ENCODE results near the gene NFYA. TPM values are rescaled to one million over a fixed set of nuclear protein-coding genes. Genes with fewer than 3 reads are reported as not detected.

The NFYA gene
- total RNA-seq, 1 experiment from 2014 or later = 28.7 TPM

GRCh38 chr6:41132254-41132653 is 59.5 kb downstream of the NFYA start:
- Histone ChIP-seq H3K4me3 (replicated peaks in 1 of 2; ENCODE audit: low read depth in 1 of 2, low read length in 2 of 2) (no peak overlapping the region), H2AFZ (ENCODE audit: low read depth, low read length, poor library complexity, severe bottlenecking) (no peak overlapping the region), H4K20me1 (ENCODE audit: insufficient read depth) (no peaks in the 10 kb centered on the region), H3K27me3 (ENCODE audit: insufficient read depth, low read length) (peaks cover 6% of the 10 kb centered on the region; the same call in 1 of the 2 replicates), H3K9me2 (ENCODE audit: insufficient read depth) (no peaks in the 10 kb centered on the region), H3K27ac (ENCODE audit: low read depth, low read length) (no peak overlapping the region), H3K4me2 (ENCODE audit: low read length) (no peak overlapping the region), H3K36me3 (ENCODE audit: control insufficient read depth in 1 of 2, insufficient read depth in 2 of 2, low read length in 2 of 2) (no peaks in the 10 kb centered on the region), H3K4me1 (ENCODE audit: control insufficient read depth in 1 of 2, insufficient read depth in 2 of 2, low read length in 2 of 2) (no peaks in the 10 kb centered on the region), H3K9ac (ENCODE audit: low read length) (no peak overlapping the region), H3K9me3 (ENCODE audit: control insufficient read depth in 1 of 2, insufficient read depth in 1 of 2, low read depth in 1 of 2, low read length in 2 of 2) (no peaks in the 10 kb centered on the region), H3K79me2 (ENCODE audit: insufficient read depth, low read length) (no peaks in the 10 kb centered on the region)
- BruUV-seq (replicated peaks) = no TSS peak
- POLR2A ChIA-PET = no interaction called here
- ATAC-seq (no peak), DNase-seq (ENCODE audit: low read depth, low spot score) (no peak)
- RAD21 ChIA-PET (ENCODE audit: low non-redundant PET in 1 of 2, low total read pairs in 2 of 2, uncharacterized antibody in 2 of 2, unreplicated experiment in 2 of 2) = no interaction called here
- CTCF ChIA-PET = no interaction called here
- TF ChIP-seq ZFX (IDR thresholded peaks at IDR 0.05) (no peak), SP1 (IDR thresholded peaks at IDR 0.05; ENCODE audit: low read depth) (no peak), CTCF (IDR thresholded peaks at IDR 0.05 in 2 of 3, conservative IDR thresholded peaks at IDR 0.05 in 1 of 3; ENCODE audit: borderline replicate concordance in 1 of 3, insufficient read depth in 1 of 3, low read depth in 2 of 3, low read length in 2 of 3) (no peak), JUND (IDR thresholded peaks at IDR 0.05) (no peak), POLR2AphosphoS5 (IDR thresholded peaks at IDR 0.05; ENCODE audit: low read depth, low read length) (no peak), TCF7L2 (IDR thresholded peaks at IDR 0.05; ENCODE audit: borderline replicate concordance, extremely low read depth, insufficient read depth, insufficient read length) (no peak)
- intact Hi-C loops (cut with micrococcal nuclease) = no loop called here

GRCh38 chr6:41135062-41135832 is 62.5 kb downstream of the NFYA start:
- peaks cover 6% of the 10 kb centered on the region; the same call in 1 of the 2 replicates for H3K27me3 ChIP-seq (ENCODE audit: insufficient read depth, low read length)
- POLR2A ChIA-PET = no interaction called here
- RAD21 ChIA-PET (ENCODE audit: low non-redundant PET in 1 of 2, low total read pairs in 2 of 2, uncharacterized antibody in 2 of 2, unreplicated experiment in 2 of 2) = no interaction called here
- H3K27ac ChIP-seq (ENCODE audit: low read depth, low read length) = no peak overlapping the region
- ATAC-seq (no peak), DNase-seq (ENCODE audit: low read depth, low spot score) (no peak)
- H3K9me3 ChIP-seq (ENCODE audit: control insufficient read depth in 1 of 2, insufficient read depth in 1 of 2, low read depth in 1 of 2, low read length in 2 of 2) = no peaks in the 10 kb centered on the region
- H3K4me2 ChIP-seq (ENCODE audit: low read length) = no peak overlapping the region
- no peak overlapping the region for H2AFZ ChIP-seq (ENCODE audit: low read depth, low read length, poor library complexity, severe bottlenecking)
- intact Hi-C loops (cut with micrococcal nuclease) = no loop called here
- H3K36me3 ChIP-seq (ENCODE audit: control insufficient read depth in 1 of 2, insufficient read depth in 2 of 2, low read length in 2 of 2) = no peaks in the 10 kb centered on the region
- no peak overlapping the region for H3K9ac ChIP-seq (ENCODE audit: low read length)
- H3K79me2 ChIP-seq (ENCODE audit: insufficient read depth, low read length) = no peaks in the 10 kb centered on the region
- H3K4me3 ChIP-seq (replicated peaks in 1 of 2; ENCODE audit: low read depth in 1 of 2, low read length in 2 of 2) = no peak overlapping the region
- no peaks in the 10 kb centered on the region for H4K20me1 ChIP-seq (ENCODE audit: insufficient read depth)
- no peaks in the 10 kb centered on the region for H3K9me2 ChIP-seq (ENCODE audit: insufficient read depth)
- no peaks in the 10 kb centered on the region for H3K4me1 ChIP-seq (ENCODE audit: control insufficient read depth in 1 of 2, insufficient read depth in 2 of 2, low read length in 2 of 2)
- BruUV-seq (replicated peaks) = no TSS peak
- CTCF ChIA-PET = no interaction called here
- no peak for TF ChIP-seq ZNF274 (IDR thresholded peaks at IDR 0.05; ENCODE audit: low read depth, low read length)
- TF ChIP-seq SIN3A (IDR thresholded peaks at IDR 0.05; ENCODE audit: low read depth) = no peak
- TF ChIP-seq TCF7L2 (IDR thresholded peaks at IDR 0.05; ENCODE audit: borderline replicate concordance, extremely low read depth, insufficient read depth, insufficient read length) = no peak
- TF ChIP-seq EZH2phosphoT487 (IDR thresholded peaks at IDR 0.05; ENCODE audit: borderline replicate concordance) = no peak
- no peak for TF ChIP-seq SP1 (IDR thresholded peaks at IDR 0.05; ENCODE audit: low read depth)
- TF ChIP-seq JUND (IDR thresholded peaks at IDR 0.05) = no peak
- no peak for TF ChIP-seq FOSL1 (IDR thresholded peaks at IDR 0.05; ENCODE audit: low read depth)
- TF ChIP-seq POLR2A (IDR thresholded peaks at IDR 0.05; ENCODE audit: borderline replicate concordance, extremely low read depth, insufficient read depth, insufficient read length) = no peak
- TF ChIP-seq EZH2 (IDR thresholded peaks at IDR 0.05) = no peak
- no peak for TF ChIP-seq ATF3 (IDR thresholded peaks at IDR 0.05)
- no peak for TF ChIP-seq ELF1 (IDR thresholded peaks at IDR 0.05; ENCODE audit: borderline replicate concordance, low read depth)
- TF ChIP-seq CBX3 (IDR thresholded peaks at IDR 0.05; ENCODE audit: low read depth) = no peak
- TF ChIP-seq SRF (IDR thresholded peaks at IDR 0.05; ENCODE audit: low read depth) = no peak
- no peak for TF ChIP-seq ZFX (IDR thresholded peaks at IDR 0.05)
- TF ChIP-seq ZBTB33 (IDR thresholded peaks at IDR 0.05; ENCODE audit: extremely low read depth, insufficient replicate concordance, low read length) = no peak

All from HCT116 (cell line).